H1 (cell line): ENCODE measurements around the gene CCDC116. TPM values are rescaled to one million over a fixed set of nuclear protein-coding genes. Genes with fewer than 3 reads are reported as not detected.

Experiments used
- CTCF ChIA-PET: fragments of 300-600 bp; sonication (Branson Sonifier 250); formaldehyde crosslinking; loops from one replicate; lab custom pipeline; 2021; ENCODE audit not compliant: partially characterized antibody; lab: Charles Lee
- POLR2A ChIA-PET: fragments of 300-600 bp; sonication (Branson Sonifier 250); formaldehyde crosslinking; loops from one replicate; lab custom pipeline; 2021; ENCODE audit warnings: inconsistent platforms; ENCODE audit not compliant: partially characterized antibody; lab: Charles Lee
- DNase-seq, 2 experiments: peaks; one replicate each; pipeline versions ENCODE4 v3.0.0 to v3.0.0-alpha.2; 2010 to 2022; ENCODE audit warnings: low spot score in 2 of 2, low read depth in 1 of 2, mixed read lengths in 1 of 2
- FAIRE-seq: peaks from 2 replicates; lab custom pipeline; 2011; peaks lifted over from hg19 to GRCh38; lab: Jason Lieb, UNC
- H2AFZ ChIP-seq: 2 replicates; pipeline ENCODE4 v1.8.1; 2012; ENCODE audit warnings: low read length, inconsistent platforms
- H2AK5ac ChIP-seq: 2 replicates; pipeline ENCODE4 v1.6.1; 2013; ENCODE audit warnings: low read depth, low read length
- H2BK120ac ChIP-seq: replicated peaks from 2 replicates; pipeline ENCODE3; 2013; ENCODE audit warnings: low read depth, low read length, inconsistent platforms
- H2BK12ac ChIP-seq: 2 replicates; pipeline ENCODE4 v1.6.1; 2013; ENCODE audit warnings: low read depth, low read length
- H2BK15ac ChIP-seq: 2 replicates; pipeline ENCODE4 v1.6.1; 2013; ENCODE audit warnings: low read length
- H2BK20ac ChIP-seq: 2 replicates; pipeline ENCODE4 v1.6.1; 2013; ENCODE audit warnings: low read length
- H2BK5ac ChIP-seq: 2 replicates; pipeline ENCODE4 v1.6.1; 2013; ENCODE audit warnings: low read depth, low read length
- H3K14ac ChIP-seq: 2 replicates; pipeline ENCODE4 v1.6.1; 2013; ENCODE audit warnings: inconsistent platforms; ENCODE audit not compliant: insufficient read length
- H3K18ac ChIP-seq: 2 replicates; pipeline ENCODE4 v1.6.1; 2013; ENCODE audit warnings: low read length; ENCODE audit errors: extremely low read depth
- H3K23ac ChIP-seq: 2 replicates; pipeline ENCODE4 v1.6.1; 2013; ENCODE audit warnings: inconsistent platforms; ENCODE audit not compliant: insufficient read length
- H3K23me2 ChIP-seq: 2 replicates; pipeline ENCODE4 v1.6.1; 2013; ENCODE audit warnings: low read depth, low read length
- H3K27ac ChIP-seq: 2 replicates; pipeline ENCODE4 v1.6.1; 2011; ENCODE audit warnings: low read depth, low read length, inconsistent platforms
- H3K27me3 ChIP-seq, 4 experiments: replicated peaks in 1 of 4; 1 replicate in 1 of 4; 2 replicates in 3 of 4; pipeline versions ENCODE4 v1.6.1 to v1.8.1; 2011 to 2013; ENCODE audit warnings: low read length in 3 of 4, mild to moderate bottlenecking in 3 of 4, inconsistent platforms in 2 of 4, mixed read lengths in 2 of 4, moderate library complexity in 1 of 4; ENCODE audit not compliant: control insufficient read depth in 3 of 4, insufficient read depth in 3 of 4; ENCODE audit errors: extremely low read depth in 1 of 4
- H3K36me3 ChIP-seq, 4 experiments: 2 replicates each; pipeline versions ENCODE4 v1.6.1 to v1.8.1; 2011 to 2013; ENCODE audit warnings: mild to moderate bottlenecking in 4 of 4, low read length in 3 of 4, moderate library complexity in 2 of 4, control low read depth in 1 of 4, inconsistent platforms in 1 of 4; ENCODE audit not compliant: insufficient read depth in 4 of 4, control insufficient read depth in 2 of 4
- H3K4ac ChIP-seq: replicated peaks from 2 replicates; pipeline ENCODE3; 2013; ENCODE audit warnings: low read length, low read depth, mixed read lengths, inconsistent platforms; ENCODE audit not compliant: insufficient read length
- H3K4me1 ChIP-seq, 4 experiments: replicated peaks in 1 of 4; 1 replicate in 1 of 4; 2 replicates in 3 of 4; pipeline versions ENCODE4 v1.6.1 to v1.8.1; 2011 to 2013; ENCODE audit warnings: low read length in 3 of 4, inconsistent platforms in 2 of 4, mixed read lengths in 1 of 4; ENCODE audit not compliant: insufficient read depth in 4 of 4, control insufficient read depth in 3 of 4
- H3K4me2 ChIP-seq, 2 experiments: 2 replicates each; pipeline versions ENCODE4 v1.6.1 to v1.8.1; 2011 to 2013; ENCODE audit warnings: low read depth in 2 of 2, low read length in 2 of 2, control low read depth in 1 of 2, inconsistent platforms in 1 of 2, mild to moderate bottlenecking in 1 of 2; ENCODE audit not compliant: insufficient read depth in 1 of 2
- H3K4me3 ChIP-seq, 4 experiments: fragments of 200-600, 300-600 bp in 1 of 4; sonication (generic), shearing (Covaris generic), sonication (Bioruptor Twin) in 1 of 4; 2 replicates each; pipeline versions ENCODE4 v1.5.1 to v1.8.1; 2011 to 2016; ENCODE audit warnings: low read length in 4 of 4, low read depth in 3 of 4, control low read depth in 2 of 4, inconsistent platforms in 2 of 4, mild to moderate bottlenecking in 2 of 4, mixed read lengths in 1 of 4, moderate library complexity in 1 of 4; ENCODE audit not compliant: insufficient read depth in 2 of 4; ENCODE audit errors: extremely low read depth in 1 of 4
- H3K56ac ChIP-seq: replicated peaks from 2 replicates; pipeline ENCODE3; 2013; ENCODE audit warnings: low read depth, mild to moderate bottlenecking, mixed read lengths, low read length, inconsistent platforms; ENCODE audit not compliant: insufficient read length
- H3K79me1 ChIP-seq: 2 replicates; pipeline ENCODE4 v1.6.1; 2013; ENCODE audit warnings: low read depth, low read length, control low read depth
- H3K79me2 ChIP-seq, 2 experiments: 2 replicates each; pipeline versions ENCODE4 v1.6.1 to v1.8.1; 2012 to 2013; ENCODE audit warnings: low read length in 2 of 2, mild to moderate bottlenecking in 2 of 2, inconsistent platforms in 1 of 2; ENCODE audit not compliant: insufficient read depth in 2 of 2, control insufficient read depth in 1 of 2
- H3K9ac ChIP-seq, 4 experiments: replicated peaks in 1 of 4; 1 replicate in 1 of 4; 2 replicates in 3 of 4; pipeline versions ENCODE4 v1.6.1 to v1.8.1; 2011 to 2013; ENCODE audit warnings: low read depth in 3 of 4, low read length in 3 of 4, control low read depth in 2 of 4, mild to moderate bottlenecking in 2 of 4, moderate library complexity in 2 of 4, inconsistent platforms in 1 of 4; ENCODE audit errors: extremely low read depth in 1 of 4
- H3K9me3 ChIP-seq, 2 experiments: 2 replicates each; pipeline versions ENCODE4 v1.6.1 to v1.8.1; 2012 to 2013; ENCODE audit warnings: mild to moderate bottlenecking in 2 of 2, moderate library complexity in 2 of 2, control low read depth in 1 of 2, inconsistent platforms in 1 of 2, low read depth in 1 of 2, low read length in 1 of 2, mixed read lengths in 1 of 2; ENCODE audit not compliant: insufficient read depth in 2 of 2
- H4K20me1 ChIP-seq, 2 experiments: replicated peaks in 1 of 2; 2 replicates each; pipeline versions ENCODE3 to v1.8.1; 2011 to 2013; ENCODE audit warnings: inconsistent platforms in 2 of 2, low read length in 2 of 2, mild to moderate bottlenecking in 1 of 2; ENCODE audit not compliant: insufficient read depth in 2 of 2, control insufficient read depth in 1 of 2
- H4K5ac ChIP-seq: 2 replicates; pipeline ENCODE4 v1.6.1; 2013; ENCODE audit warnings: low read length, low read depth, mixed read lengths, inconsistent platforms; ENCODE audit not compliant: insufficient read length
- H4K8ac ChIP-seq: 2 replicates; pipeline ENCODE4 v1.8.0; 2013; ENCODE audit warnings: mild to moderate bottlenecking, moderate library complexity, low read length, inconsistent platforms; ENCODE audit not compliant: insufficient read depth; ENCODE audit errors: extremely low read depth
- H4K91ac ChIP-seq: replicated peaks from 2 replicates; pipeline ENCODE3; 2013; ENCODE audit warnings: low read length, mixed read lengths, inconsistent platforms; ENCODE audit not compliant: insufficient read length
- EP300 ChIP-seq, 2 experiments: IDR thresholded peaks; 1 replicate in 1 of 2; 2 replicates in 1 of 2; pipeline ENCODE4 v1.6.1; 2011 to 2012; ENCODE audit warnings: low read depth in 2 of 2, low read length in 2 of 2, mild to moderate bottlenecking in 2 of 2, borderline replicate concordance in 1 of 2, inconsistent platforms in 1 of 2, moderate library complexity in 1 of 2
- FOSL1 ChIP-seq: IDR thresholded peaks from 2 replicates; pipeline ENCODE4 v1.6.1; 2011; ENCODE audit warnings: mild to moderate bottlenecking, low read depth, low read length, moderate library complexity; ENCODE audit not compliant: insufficient read depth
- HDAC6 ChIP-seq: IDR thresholded peaks from one replicate; pipeline ENCODE4 v1.7.1; 2012; ENCODE audit warnings: low read depth, mild to moderate bottlenecking, inconsistent platforms, low read length, moderate library complexity
- JUND ChIP-seq: IDR thresholded peaks from 2 replicates; pipeline ENCODE4 v1.6.1; 2011; ENCODE audit warnings: mild to moderate bottlenecking, improper control_type of control experiment, low read length
- POLR2AphosphoS5 ChIP-seq: IDR thresholded peaks from 2 replicates; pipeline ENCODE4 v1.6.1; 2011; ENCODE audit warnings: low read depth, low read length
- RAD21 ChIP-seq, 2 experiments: IDR thresholded peaks in 1 of 2; conservative IDR thresholded peaks in 1 of 2; 2 replicates each; pipeline ENCODE4 v1.6.1; 2011; ENCODE audit warnings: low read depth in 2 of 2, low read length in 2 of 2, improper control_type of control experiment in 1 of 2, inconsistent platforms in 1 of 2, mild to moderate bottlenecking in 1 of 2, moderate library complexity in 1 of 2
- SAP30 ChIP-seq: fragments of 300-600 bp; sonication (generic); IDR thresholded peaks from 2 replicates; pipeline ENCODE4 v1.7.1; 2012; ENCODE audit warnings: low read length, moderate library complexity, mild to moderate bottlenecking, inconsistent platforms; ENCODE audit not compliant: insufficient read depth, insufficient replicate concordance
- SP1 ChIP-seq: IDR thresholded peaks from 2 replicates; pipeline ENCODE4 v1.6.1; 2011; ENCODE audit warnings: low read depth, low read length
- SRF ChIP-seq: IDR thresholded peaks from 2 replicates; pipeline ENCODE4 v1.6.1; 2011; ENCODE audit warnings: mild to moderate bottlenecking, low read depth, low read length, moderate library complexity
- WGBS, 2 experiments: shearing (Covaris generic) in 1 of 2; methylation state at CpG; one replicate each; pipeline versions ENCODE4 v1.1.6 to v1.1.7; 2013 to 2015; ENCODE audit warnings: low lambda C conversion rate in 2 of 2, mixed read lengths in 2 of 2, inconsistent platforms in 1 of 2, low coverage in 1 of 2, missing lambda C conversion rate in 1 of 2; ENCODE audit not compliant: insufficient replicate concordance in 2 of 2, insufficient coverage in 1 of 2, insufficient read length in 1 of 2; ENCODE audit errors: extremely low coverage in 1 of 2, missing lambda C conversion rate in 1 of 2; 5-methylcytosine and 5-hydroxymethylcytosine counted together
- polyA plus RNA-seq, 7 experiments: library from polyadenylated mRNA; depleted of rRNA in 3 of 7; stranded (reverse) in 5 of 7; unstranded in 2 of 7; fragments of >200 nt in 5 of 7; fragments of 200-250 nt in 2 of 7; gene quantifications; 1 replicate in 5 of 7; 2 replicates in 1 of 7; 4 replicates in 1 of 7; pipeline versions ENCODE4 v1.2.1 to v1.2.3, GENCODE V29; 2011 to 2013; ENCODE audit warnings: missing spikeins in 2 of 7, mixed read lengths in 2 of 7
- total RNA-seq: library from RNA; stranded (reverse); fragmentation: NEBNext Ultra II Directional; extraction: Animal tissue kit (Norgen Biotek cat#: 25700); gene quantifications from 2 replicates; pipeline ENCODE4 v1.2.1, GENCODE V29; 2021
- TF ChIP-seq, protein P1 (sequence below): IDR thresholded peaks from 2 replicates; pipeline ENCODE4 v1.6.1; 2012; ENCODE audit warnings: inconsistent platforms

The CCDC116 gene
- total and polyA plus RNA-seq, 2 of the 8 experiments (the other 6 are each of a cell fraction or from before 2014, with no cell fraction given): 0.08 TPM; not detected in 1

DNA sequence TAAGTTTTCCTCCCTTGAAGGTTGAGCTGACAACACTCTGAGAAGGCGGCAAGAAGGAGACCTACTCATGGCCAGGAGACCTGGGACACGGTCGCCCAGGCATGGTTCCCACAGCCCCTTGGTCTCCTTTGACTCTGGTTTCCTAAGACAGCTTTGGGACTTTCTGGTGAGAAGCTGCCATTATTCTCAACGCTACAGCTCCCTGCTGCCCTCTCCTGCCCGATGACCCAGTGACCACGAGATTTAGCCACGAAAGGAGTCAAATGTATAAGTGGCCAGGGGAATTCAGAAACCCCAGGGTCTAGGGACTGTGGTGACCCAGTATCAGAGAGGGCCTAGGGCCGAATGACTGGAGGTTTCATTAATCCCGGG lies 8.8 kb downstream of the CCDC116 start:
- H2AK5ac ChIP-seq: no peak overlapping the region
- no peak overlapping the region for H2BK20ac ChIP-seq
- peaks cover 0 to 10% of the 10 kb centered on the region in 2 experiments for H4K20me1 ChIP-seq
- H3K9me3 ChIP-seq: no peaks in the 10 kb centered on the region
- H3K79me2 ChIP-seq: no peaks in the 10 kb centered on the region
- H3K23me2 ChIP-seq: peaks cover 5% of the 10 kb centered on the region; the same call in 1 of the 2 replicates
- H2BK12ac ChIP-seq: no peak overlapping the region
- ChIA-PET POLR2A (interaction anchor here (1.0 to 5.7 kb wide), 6 partner anchors 12 to 39 kb away, joined by 3 to 74 read pairs (median 10); partner anchors contain the start of genes CCDC116 and YDJC), CTCF (interaction anchor here (0.7 to 22.2 kb wide), 11 partner anchors 11 to 87 kb away, joined by 3 to 499 read pairs (median 13); partner anchors contain the start of genes CCDC116 and YDJC)
- peaks cover 0 to 5% (median 2%) of the 10 kb centered on the region in 4 experiments; a peak in 4 of 7 replicates for H3K4me1 ChIP-seq
- peak overlapping the region; percentile 29 to 77 (median 72); a peak in 7 of 8 replicates for H3K4me3 ChIP-seq
- H3K9ac ChIP-seq: peak overlapping the region in 2 of 4 experiments; percentile 61 to 65; a peak in 4 of 7 replicates
- H2AFZ ChIP-seq: peak overlapping the region; percentile 58
- peak overlapping the region; percentile 36; the same call in 1 of the 2 replicates for H3K18ac ChIP-seq
- H3K36me3 ChIP-seq: no peaks in the 10 kb centered on the region
- H2BK120ac ChIP-seq: no peak overlapping the region
- peaks cover 0 to 7% (median 1%) of the 10 kb centered on the region in 4 experiments; a peak in 3 of 7 replicates for H3K27me3 ChIP-seq
- no peak overlapping the region for H3K14ac ChIP-seq
- no peak overlapping the region for H4K5ac ChIP-seq
- H3K79me1 ChIP-seq: no peaks in the 10 kb centered on the region
- no peak overlapping the region for H3K27ac ChIP-seq
- peak; percentile 57 for FAIRE-seq
- peak in 1 of 2 experiments; percentile 59 for DNase-seq
- peak overlapping the region; percentile 17 to 91 for H3K4me2 ChIP-seq
- H3K56ac ChIP-seq: peak overlapping the region; percentile 24
- WGBS, 2 experiments: 12% methylated on average over 9 of the region's 9 CpGs; no CpG with 5 or more reads in 1 of the 2 experiments
- H3K23ac ChIP-seq: no peak overlapping the region
- H3K4ac ChIP-seq: no peak overlapping the region
- peak overlapping the region; percentile 7; the same call in 1 of the 2 replicates for H4K8ac ChIP-seq
- no peak overlapping the region for H2BK15ac ChIP-seq
- no peak overlapping the region for H2BK5ac ChIP-seq
- no peak overlapping the region for H4K91ac ChIP-seq
- TF ChIP-seq EP300 (IDR thresholded peaks at IDR 0.05; ENCODE audit: borderline replicate concordance in 1 of 2, low read depth in 2 of 2, low read length in 2 of 2) (no peak), SRF (no peak), JUND (no peak), FOSL1 (no peak), POLR2AphosphoS5 (no peak), SP1 (no peak), HDAC6 (no peak), SAP30 (no peak), RAD21 (IDR thresholded peaks at IDR 0.05 in 1 of 2, conservative IDR thresholded peaks at IDR 0.05 in 1 of 2; ENCODE audit: low read depth in 2 of 2, low read length in 2 of 2) (peak; percentile 39 to 57)
- TF ChIP-seq, protein P1, sequence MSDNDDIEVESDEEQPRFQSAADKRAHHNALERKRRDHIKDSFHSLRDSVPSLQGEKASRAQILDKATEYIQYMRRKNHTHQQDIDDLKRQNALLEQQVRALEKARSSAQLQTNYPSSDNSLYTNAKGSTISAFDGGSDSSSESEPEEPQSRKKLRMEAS: no peak
